ENCODE measurements around the gene ANKRD24.
"Not testable (repeated sequence)": the region's sequence is repeated elsewhere in the genome, so short reads cannot be mapped to it uniquely, and the experiment has no call there.

ANKRD24 gene

GRCh38 chr19:4230237-4230636, 47.7 kb downstream of the ANKRD24 start:
- not testable (repeated sequence) for DNase-seq (ENCODE audit: low read depth)

GRCh38 chr19:4231521-4231920, 49.0 kb downstream of the ANKRD24 start:
- not testable (repeated sequence) for DNase-seq (ENCODE audit: low read depth)

GRCh38 chr19:4232139-4232538, 49.6 kb downstream of the ANKRD24 start:
- DNase-seq (ENCODE audit: low read depth) = not testable (repeated sequence)

GRCh38 chr19:4232614-4233281, 50.3 kb downstream of the ANKRD24 start:
- DNase-seq (ENCODE audit: low read depth) = no peak

- peak; percentile 52 for DNase-seq (ENCODE audit: low read depth)
Measured at GRCh38 chr19:4233282-4233853, 50.9 kb downstream of the ANKRD24 start.

- no peak for DNase-seq (ENCODE audit: low read depth)
Measured at GRCh38 chr19:4234142-4234861, 51.8 kb downstream of the ANKRD24 start.

- DNase-seq (ENCODE audit: low read depth) = no peak
Measured at GRCh38 chr19:4234862-4235201, 52.3 kb downstream of the ANKRD24 start.

GRCh38 chr19:4237510-4237909, 55.0 kb downstream of the ANKRD24 start:
- DNase-seq (ENCODE audit: low read depth) = not testable (repeated sequence)

GRCh38 chr19:4238831-4239230, 56.3 kb downstream of the ANKRD24 start:
- DNase-seq (ENCODE audit: low read depth) = no peak

GRCh38 chr19:4241824-4242430, 59.4 kb downstream of the ANKRD24 start:
- no peak for DNase-seq (ENCODE audit: low read depth)

GRCh38 chr19:4245938-4246337, 63.4 kb downstream of the ANKRD24 start:
- DNase-seq (ENCODE audit: low read depth) = not testable (repeated sequence)

- DNase-seq (ENCODE audit: low read depth) = peak; percentile 99
Measured at GRCh38 chr19:4246767-4247593, 64.5 kb downstream of the ANKRD24 start, which contains the start of gene YJU2. TSS of gene YJU2 (plus strand) at chr19:4247080. CDS start at chr19:4247147, 67 bp downstream.

GRCh38 chr19:4256563-4256962, 74.1 kb downstream of the ANKRD24 start:
- DNase-seq (ENCODE audit: low read depth) = no peak

- no peak for DNase-seq (ENCODE audit: low read depth)
Measured at GRCh38 chr19:4257025-4257424, 74.5 kb downstream of the ANKRD24 start.

- DNase-seq (ENCODE audit: low read depth) = no peak
Measured at GRCh38 chr19:4258181-4258580, 75.7 kb downstream of the ANKRD24 start.

GRCh38 chr19:4260613-4261191, 78.2 kb downstream of the ANKRD24 start:
- no peak for DNase-seq (ENCODE audit: low read depth)

GRCh38 chr19:4264812-4265211, 82.3 kb downstream of the ANKRD24 start:
- no peak for DNase-seq (ENCODE audit: low read depth)

GRCh38 chr19:4266253-4267000, 83.9 kb downstream of the ANKRD24 start:
- no peak for DNase-seq (ENCODE audit: low read depth)

- DNase-seq (ENCODE audit: low read depth) = peak; percentile 40
Measured at GRCh38 chr19:4267101-4267900, 84.8 kb downstream of the ANKRD24 start.

All from stimulated activated CD4-positive, alpha-beta T cell treated with anti-CD3 and anti-CD28 coated beads, Interleukin-2, amount 100 ng/mL, for 4 hours (primary cell).